Epithelial cell of proximal tubule (primary cell): Measurements from ENCODE around the gene MT1E. TPM values are rescaled to one million over a fixed set of nuclear protein-coding genes. Genes with fewer than 3 reads are reported as not detected.

ENCODE experiments used
- DNase-seq: peaks from one replicate; pipeline ENCODE4 v3.0.0-alpha.2; 2011; ENCODE audit warnings: low read depth
- H3K4me3 ChIP-seq: 2 replicates; pipeline ENCODE4 v1.5.1; 2011; ENCODE audit warnings: low read depth, mild to moderate bottlenecking, low read length
- total RNA-seq: library from RNA; depleted of rRNA; stranded (reverse); fragments of >200 nt; gene quantifications from 2 replicates; pipeline ENCODE4 v1.2.3, GENCODE V29; 2015
- TF ChIP-seq, protein P1 (sequence below): conservative IDR thresholded peaks from 2 replicates; pipeline ENCODE4 v1.5.1; 2012; ENCODE audit warnings: low read depth, mild to moderate bottlenecking, low read length

The MT1E gene
- total RNA-seq, 1 donor from 2014 or later = 1,203 TPM

- no peak for DNase-seq
- TF ChIP-seq, protein P1, sequence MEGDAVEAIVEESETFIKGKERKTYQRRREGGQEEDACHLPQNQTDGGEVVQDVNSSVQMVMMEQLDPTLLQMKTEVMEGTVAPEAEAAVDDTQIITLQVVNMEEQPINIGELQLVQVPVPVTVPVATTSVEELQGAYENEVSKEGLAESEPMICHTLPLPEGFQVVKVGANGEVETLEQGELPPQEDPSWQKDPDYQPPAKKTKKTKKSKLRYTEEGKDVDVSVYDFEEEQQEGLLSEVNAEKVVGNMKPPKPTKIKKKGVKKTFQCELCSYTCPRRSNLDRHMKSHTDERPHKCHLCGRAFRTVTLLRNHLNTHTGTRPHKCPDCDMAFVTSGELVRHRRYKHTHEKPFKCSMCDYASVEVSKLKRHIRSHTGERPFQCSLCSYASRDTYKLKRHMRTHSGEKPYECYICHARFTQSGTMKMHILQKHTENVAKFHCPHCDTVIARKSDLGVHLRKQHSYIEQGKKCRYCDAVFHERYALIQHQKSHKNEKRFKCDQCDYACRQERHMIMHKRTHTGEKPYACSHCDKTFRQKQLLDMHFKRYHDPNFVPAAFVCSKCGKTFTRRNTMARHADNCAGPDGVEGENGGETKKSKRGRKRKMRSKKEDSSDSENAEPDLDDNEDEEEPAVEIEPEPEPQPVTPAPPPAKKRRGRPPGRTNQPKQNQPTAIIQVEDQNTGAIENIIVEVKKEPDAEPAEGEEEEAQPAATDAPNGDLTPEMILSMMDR = no peak
- no peak overlapping the region for H3K4me3 ChIP-seq
Observed at GRCh38 chr16:56645311-56645710, 19.7 kb downstream of the MT1E start.

DNA sequence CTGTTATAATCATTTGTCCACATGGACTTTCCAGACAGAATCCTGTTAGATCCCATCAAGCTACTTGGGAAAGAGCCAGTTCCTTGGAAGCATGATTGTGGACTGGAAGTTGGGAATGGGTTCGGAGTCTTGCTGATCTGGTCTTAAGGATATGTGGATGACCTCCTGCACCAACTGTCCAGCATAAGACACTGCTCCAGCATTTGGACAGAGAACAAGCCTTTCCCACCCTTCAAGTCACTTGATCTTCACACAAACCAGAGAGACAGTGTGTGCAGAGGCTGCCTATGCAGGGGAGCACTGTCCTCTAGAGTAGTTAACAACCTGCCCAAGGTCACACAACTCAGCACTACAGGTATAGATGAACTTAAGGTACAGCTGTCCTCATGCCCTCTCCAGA is 20.3 kb downstream of the MT1E start:
- no peak for DNase-seq
- TF ChIP-seq, protein P1 = no peak

GRCh38 chr16:56647641-56648431 is 22.3 kb downstream of the MT1E start:
- TF ChIP-seq, protein P1 = no peak
- no peak overlapping the region for H3K4me3 ChIP-seq
- no peak for DNase-seq

More for the DNA sequence above, 20.3 kb downstream of the MT1E start:
- H3K4me3 ChIP-seq = no peak overlapping the region

- TF ChIP-seq, protein P1 = no peak
- H3K4me3 ChIP-seq = no peak overlapping the region
- no peak for DNase-seq
Observed at GRCh38 chr16:56649271-56649670, 23.7 kb downstream of the MT1E start.

- TF ChIP-seq, protein P1 = no peak
- no peak overlapping the region for H3K4me3 ChIP-seq
- DNase-seq = no peak
Observed at GRCh38 chr16:56649820-56650219, 24.2 kb downstream of the MT1E start.

GRCh38 chr16:56651586-56651985 is 26.0 kb downstream of the MT1E start, which contains the start of gene MT1B:
Gene MT1B (plus strand): TSS chr16:56651886. CDS start chr16:56651954, 68 bp downstream.
- no peak within 1 kb of the TSS for H3K4me3 ChIP-seq

More at GRCh38 chr16:56651586-56651985, 26.0 kb downstream of the MT1E start, which contains the start of gene MT1B:
- no peak for DNase-seq
- TF ChIP-seq, protein P1 = no peak
